B cell (primary cell): ENCODE measurements around the gene MBNL2. TPM values are rescaled to one million over a fixed set of nuclear protein-coding genes. Genes with fewer than 3 reads are reported as not detected.

Experiments
- ATAC-seq: fragments of 200-7000 bp; cut with Tn5 transposase; one replicate; pipeline ENCODE4 v1.10.0; 2021; ENCODE audit warnings: low read depth, mild to moderate bottlenecking, moderate number of reproducible peaks, moderate library complexity
- CTCF ChIA-PET: fragments of 350-600 bp; sonication (Branson Sonifier 250); formaldehyde crosslinking; loops from one replicate; lab custom pipeline; 2021; ENCODE audit warnings: antibody characterized with exemption, inconsistent platforms; lab: Charles Lee
- POLR2A ChIA-PET: fragments of 350-600 bp; sonication (Branson Sonifier 250); formaldehyde crosslinking; loops from one replicate; lab custom pipeline; 2021; ENCODE audit warnings: antibody characterized with exemption; lab: Charles Lee
- DNase-seq: peaks from one replicate; pipeline ENCODE4 v3.0.0; 2013
- H2AFZ ChIP-seq: 2 replicates; pipeline ENCODE4 v1.6.1; 2012; ENCODE audit warnings: mild to moderate bottlenecking, low read depth, low read length; ENCODE audit not compliant: insufficient read depth, poor library complexity, severe bottlenecking
- H3K27ac ChIP-seq, 2 donors: 1 replicate in 1 of 2; 2 replicates in 1 of 2; pipeline ENCODE4 v1.5.1; 2012 to 2013; ENCODE audit warnings: low read length in 2 of 2, mild to moderate bottlenecking in 2 of 2, moderate library complexity in 1 of 2
- H3K27me3 ChIP-seq, 4 experiments: fragments of 200-600 bp in 1 of 4; sonication (generic) in 1 of 4; replicated peaks in 1 of 4; 1 replicate in 2 of 4; 2 replicates in 2 of 4; pipeline versions ENCODE4 v1.6.1 to v1.7.0; 2013 to 2016; ENCODE audit warnings: low read length in 3 of 4, mild to moderate bottlenecking in 2 of 4, mixed read lengths in 1 of 4, moderate library complexity in 1 of 4; ENCODE audit not compliant: insufficient read depth in 4 of 4, control insufficient read depth in 3 of 4; ENCODE audit errors: control extremely low read depth in 1 of 4
- H3K36me3 ChIP-seq, 2 experiments: replicated peaks in 1 of 2; 1 replicate in 1 of 2; 2 replicates in 1 of 2; pipeline versions ENCODE4 v1.6.1 to v1.7.1; 2013; ENCODE audit warnings: low read length in 1 of 2; ENCODE audit not compliant: insufficient read depth in 2 of 2, control insufficient read depth in 1 of 2; ENCODE audit errors: control extremely low read depth in 1 of 2, extremely low read depth in 1 of 2
- H3K4me1 ChIP-seq, 2 donors: fragments of 200-600 bp in 1 of 2; sonication (generic) in 1 of 2; 1 replicate in 1 of 2; 2 replicates in 1 of 2; pipeline versions ENCODE4 v1.5.1 to v1.6.1; 2013 to 2017; ENCODE audit warnings: low read length in 2 of 2; ENCODE audit not compliant: control insufficient read depth in 2 of 2, insufficient read depth in 2 of 2
- H3K4me2 ChIP-seq: replicated peaks from 2 replicates; pipeline ENCODE3; 2012; ENCODE audit warnings: mild to moderate bottlenecking, low read depth, low read length; ENCODE audit not compliant: poor library complexity, severe bottlenecking
- H3K4me3 ChIP-seq, 5 experiments: fragments of 200-600 bp in 1 of 5; sonication (generic) in 1 of 5; 1 replicate in 3 of 5; 2 replicates in 2 of 5; pipeline versions ENCODE4 v1.5.1 to v1.7.0; 2011 to 2016; ENCODE audit warnings: low read length in 4 of 5, mild to moderate bottlenecking in 4 of 5, low read depth in 2 of 5, control low read depth in 1 of 5, moderate library complexity in 1 of 5; ENCODE audit not compliant: insufficient read depth in 1 of 5; ENCODE audit errors: control extremely low read depth in 1 of 5, extremely low read depth in 1 of 5
- H3K79me2 ChIP-seq: fragments of 200-600 bp; sonication (generic); one replicate; pipeline ENCODE4 v1.6.0; 2016; ENCODE audit warnings: low read length; ENCODE audit not compliant: control insufficient read depth, insufficient read depth
- H3K9ac ChIP-seq: fragments of 200-600 bp; sonication (generic); 2 replicates; pipeline ENCODE4 v1.6.1; 2017; ENCODE audit warnings: mild to moderate bottlenecking, low read length, moderate library complexity
- H3K9me3 ChIP-seq, 3 donors: one replicate each; pipeline versions ENCODE4 v1.6.1 to v1.7.1; 2013; ENCODE audit warnings: low read length in 2 of 3; ENCODE audit not compliant: control insufficient read depth in 2 of 3, insufficient read depth in 1 of 3; ENCODE audit errors: control extremely low read depth in 1 of 3
- H4K20me1 ChIP-seq: 2 replicates; pipeline ENCODE4 v1.6.0; 2012; ENCODE audit warnings: mild to moderate bottlenecking, low read length; ENCODE audit not compliant: insufficient read depth, control insufficient read depth, poor library complexity, severe bottlenecking
- H3K27ac Mint-ChIP-seq: one replicate; pipeline ENCODE4 v1.8.0; 2021; ENCODE audit warnings: mixed read lengths
- H3K27me3 Mint-ChIP-seq: one replicate; pipeline ENCODE4 v1.8.0; 2021; ENCODE audit warnings: mixed read lengths
- H3K4me1 Mint-ChIP-seq: one replicate; pipeline ENCODE4 v1.8.0; 2021; ENCODE audit warnings: mixed read lengths
- H3K4me3 Mint-ChIP-seq: one replicate; pipeline ENCODE4 v1.8.0; 2021; ENCODE audit warnings: mixed read lengths
- H3K9me3 Mint-ChIP-seq: one replicate; pipeline ENCODE4 v1.8.0; 2022; ENCODE audit warnings: mixed read lengths; ENCODE audit not compliant: insufficient read depth
- EZH2 ChIP-seq: IDR thresholded peaks from 2 replicates; pipeline ENCODE4 v1.6.1; 2012; ENCODE audit warnings: borderline replicate concordance, low read depth, mild to moderate bottlenecking, moderate library complexity, low read length; ENCODE audit not compliant: insufficient read depth, poor library complexity, severe bottlenecking
- WGBS: methylation state at CpG from one replicate; pipeline ENCODE4 v1.1.5; 2013; ENCODE audit warnings: missing lambda C conversion rate; ENCODE audit not compliant: insufficient coverage; 5-methylcytosine and 5-hydroxymethylcytosine counted together
- intact Hi-C: fragments of 100-400 bp; cut with micrococcal nuclease; formaldehyde crosslinking; loops from one replicate; pipeline ENCODE4 v1.10.0; 2022
- polyA plus RNA-seq: library from polyadenylated mRNA; depleted of rRNA; stranded (reverse); fragments of >200 nt; gene quantifications from 2 replicates; pipeline ENCODE4 v1.2.3, GENCODE V29; 2012
- total RNA-seq, 2 donors: library from RNA; stranded (reverse); fragments of 120-200 nt in 1 of 2; gene quantifications; 1 replicate in 1 of 2; 2 replicates in 1 of 2; pipeline versions ENCODE4 v1.2.3 to v1.2.4, GENCODE V29; 2013 to 2022
- TF ChIP-seq, protein P1 (sequence below): fragments of 200-600 bp; IDR thresholded peaks from one replicate; pipeline ENCODE4 v1.8.0; 2022; ENCODE audit warnings: antibody characterized with exemption, mild to moderate bottlenecking

The MBNL2 gene
- total and polyA plus RNA-seq, 2 donors (not counting 1 experiment from before 2014, with no cell fraction given), result 6.9 to 50.1 TPM

GRCh38 chr13:97215325-97215724 lies 6.8 kb upstream of the MBNL2 start:
- no peaks in the 10 kb centered on the region for H4K20me1 ChIP-seq
- no peak overlapping the region for H3K4me2 ChIP-seq
- no peak overlapping the region for H3K4me3 Mint-ChIP-seq
- no peaks in the 10 kb centered on the region for H3K79me2 ChIP-seq
- H3K27ac Mint-ChIP-seq, result no peak overlapping the region
- DNase-seq (no peak), ATAC-seq (no peak)
- H3K27ac ChIP-seq, result no peak overlapping the region
- ChIA-PET POLR2A (no interaction called here), CTCF (no interaction called here)
- no CpG with 5 or more reads among the region's 2 CpGs for WGBS
- H3K9me3 ChIP-seq, result no peaks in the 10 kb centered on the region
- H2AFZ ChIP-seq, result no peak overlapping the region
- no peaks in the 10 kb centered on the region for H3K9me3 Mint-ChIP-seq
- H3K27me3 Mint-ChIP-seq, result peaks cover 4% of the 10 kb centered on the region
- H3K4me1 Mint-ChIP-seq, result no peaks in the 10 kb centered on the region
- TF ChIP-seq, protein P1, sequence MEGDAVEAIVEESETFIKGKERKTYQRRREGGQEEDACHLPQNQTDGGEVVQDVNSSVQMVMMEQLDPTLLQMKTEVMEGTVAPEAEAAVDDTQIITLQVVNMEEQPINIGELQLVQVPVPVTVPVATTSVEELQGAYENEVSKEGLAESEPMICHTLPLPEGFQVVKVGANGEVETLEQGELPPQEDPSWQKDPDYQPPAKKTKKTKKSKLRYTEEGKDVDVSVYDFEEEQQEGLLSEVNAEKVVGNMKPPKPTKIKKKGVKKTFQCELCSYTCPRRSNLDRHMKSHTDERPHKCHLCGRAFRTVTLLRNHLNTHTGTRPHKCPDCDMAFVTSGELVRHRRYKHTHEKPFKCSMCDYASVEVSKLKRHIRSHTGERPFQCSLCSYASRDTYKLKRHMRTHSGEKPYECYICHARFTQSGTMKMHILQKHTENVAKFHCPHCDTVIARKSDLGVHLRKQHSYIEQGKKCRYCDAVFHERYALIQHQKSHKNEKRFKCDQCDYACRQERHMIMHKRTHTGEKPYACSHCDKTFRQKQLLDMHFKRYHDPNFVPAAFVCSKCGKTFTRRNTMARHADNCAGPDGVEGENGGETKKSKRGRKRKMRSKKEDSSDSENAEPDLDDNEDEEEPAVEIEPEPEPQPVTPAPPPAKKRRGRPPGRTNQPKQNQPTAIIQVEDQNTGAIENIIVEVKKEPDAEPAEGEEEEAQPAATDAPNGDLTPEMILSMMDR, result no peak
- TF ChIP-seq EZH2, result no peak
- H3K27me3 ChIP-seq, result no peaks in the 10 kb centered on the region
- H3K36me3 ChIP-seq, result no peaks in the 10 kb centered on the region
- no peaks in the 10 kb centered on the region for H3K4me1 ChIP-seq
- intact Hi-C loops, result no loop called here
- H3K4me3 ChIP-seq, result no peak overlapping the region
- H3K9ac ChIP-seq, result no peak overlapping the region

GRCh38 chr13:97219226-97219625 lies 2.9 kb upstream of the MBNL2 start:
- no peak overlapping the region for H3K4me3 ChIP-seq
- ChIA-PET POLR2A (no interaction called here), CTCF (no interaction called here)
- intact Hi-C loops, result no loop called here
- H2AFZ ChIP-seq, result no peak overlapping the region
- H4K20me1 ChIP-seq, result no peaks in the 10 kb centered on the region
- no peak overlapping the region for H3K4me3 Mint-ChIP-seq
- TF ChIP-seq, protein P1, result no peak
- no peak for TF ChIP-seq EZH2
- H3K27me3 ChIP-seq, result no peaks in the 10 kb centered on the region
- H3K27ac Mint-ChIP-seq, result no peak overlapping the region
- H3K4me1 Mint-ChIP-seq, result peaks cover 17% of the 10 kb centered on the region
- H3K9me3 Mint-ChIP-seq, result no peaks in the 10 kb centered on the region
- ATAC-seq (no peak), DNase-seq (no peak)
- H3K36me3 ChIP-seq, result no peaks in the 10 kb centered on the region
- H3K79me2 ChIP-seq, result peaks cover 25% of the 10 kb centered on the region
- WGBS, result 90% methylated on average over 2 of the region's 2 CpGs
- no peak overlapping the region for H3K4me2 ChIP-seq
- H3K27me3 Mint-ChIP-seq, result no peaks in the 10 kb centered on the region
- H3K27ac ChIP-seq, result no peak overlapping the region
- H3K9me3 ChIP-seq, result no peaks in the 10 kb centered on the region
- H3K9ac ChIP-seq, result no peak overlapping the region
- H3K4me1 ChIP-seq, result peaks cover 11 to 13% of the 10 kb centered on the region in 2 donors
